GM23338 (cell line): ENCODE data around the gene TRIOBP.

ENCODE experiments used
- EZH2 ChIP-seq: fragments of 200-600 bp; sonication (generic); IDR thresholded peaks from one replicate; pipeline ENCODE4 v1.8.0; 2017; ENCODE audit warnings: antibody characterized with exemption, mild to moderate bottlenecking, low read depth; ENCODE audit not compliant: unreplicated experiment
- EZH2phosphoT487 ChIP-seq: fragments of 200-600 bp; sonication (generic); IDR thresholded peaks from one replicate; pipeline ENCODE4 v1.8.1; 2018; ENCODE audit warnings: antibody characterized with exemption; ENCODE audit not compliant: unreplicated experiment
- TF ChIP-seq, protein P1 (sequence below): IDR thresholded peaks from one replicate; pipeline ENCODE4 v1.6.1; 2018; ENCODE audit warnings: antibody characterized with exemption; ENCODE audit not compliant: unreplicated experiment

DNA sequence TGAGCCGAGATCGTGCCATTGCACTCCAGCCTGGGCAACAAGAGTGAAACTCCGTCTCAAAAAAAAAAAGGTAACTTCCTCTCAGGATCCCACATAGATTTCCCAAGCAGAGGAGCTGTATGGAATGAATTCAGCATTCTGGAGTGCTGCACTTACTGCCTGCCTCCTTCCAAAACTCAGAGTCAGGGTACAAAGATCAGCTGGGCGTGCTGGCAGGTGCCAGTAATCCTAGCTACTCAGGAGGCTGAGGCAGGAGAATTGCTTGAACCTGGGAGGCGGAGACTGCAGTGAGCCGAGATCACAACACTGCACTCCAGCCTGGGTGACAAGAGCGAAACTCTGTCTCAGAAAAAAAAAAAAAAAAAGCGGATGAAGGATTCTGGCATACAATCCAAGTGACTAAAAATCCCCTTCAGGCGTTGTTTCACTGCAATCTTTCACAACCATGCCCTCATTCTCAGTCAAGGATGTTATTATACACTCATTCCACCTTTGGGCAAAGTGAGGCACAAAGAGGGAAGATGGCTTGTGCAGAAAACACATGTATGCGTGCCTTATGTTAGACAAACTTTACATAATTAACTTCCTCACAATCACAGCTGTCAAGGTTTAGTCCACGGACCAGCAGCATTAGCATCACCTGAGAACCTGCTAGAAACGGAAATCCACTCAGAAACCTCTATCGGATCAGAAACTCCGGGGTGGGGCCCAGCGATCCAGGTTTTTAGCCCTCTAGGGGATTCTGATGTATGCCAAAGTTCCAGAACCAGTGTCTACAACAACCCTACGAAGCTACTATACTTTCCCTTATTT is 11.8 kb upstream of the TRIOBP start:
- TF ChIP-seq, protein P1, sequence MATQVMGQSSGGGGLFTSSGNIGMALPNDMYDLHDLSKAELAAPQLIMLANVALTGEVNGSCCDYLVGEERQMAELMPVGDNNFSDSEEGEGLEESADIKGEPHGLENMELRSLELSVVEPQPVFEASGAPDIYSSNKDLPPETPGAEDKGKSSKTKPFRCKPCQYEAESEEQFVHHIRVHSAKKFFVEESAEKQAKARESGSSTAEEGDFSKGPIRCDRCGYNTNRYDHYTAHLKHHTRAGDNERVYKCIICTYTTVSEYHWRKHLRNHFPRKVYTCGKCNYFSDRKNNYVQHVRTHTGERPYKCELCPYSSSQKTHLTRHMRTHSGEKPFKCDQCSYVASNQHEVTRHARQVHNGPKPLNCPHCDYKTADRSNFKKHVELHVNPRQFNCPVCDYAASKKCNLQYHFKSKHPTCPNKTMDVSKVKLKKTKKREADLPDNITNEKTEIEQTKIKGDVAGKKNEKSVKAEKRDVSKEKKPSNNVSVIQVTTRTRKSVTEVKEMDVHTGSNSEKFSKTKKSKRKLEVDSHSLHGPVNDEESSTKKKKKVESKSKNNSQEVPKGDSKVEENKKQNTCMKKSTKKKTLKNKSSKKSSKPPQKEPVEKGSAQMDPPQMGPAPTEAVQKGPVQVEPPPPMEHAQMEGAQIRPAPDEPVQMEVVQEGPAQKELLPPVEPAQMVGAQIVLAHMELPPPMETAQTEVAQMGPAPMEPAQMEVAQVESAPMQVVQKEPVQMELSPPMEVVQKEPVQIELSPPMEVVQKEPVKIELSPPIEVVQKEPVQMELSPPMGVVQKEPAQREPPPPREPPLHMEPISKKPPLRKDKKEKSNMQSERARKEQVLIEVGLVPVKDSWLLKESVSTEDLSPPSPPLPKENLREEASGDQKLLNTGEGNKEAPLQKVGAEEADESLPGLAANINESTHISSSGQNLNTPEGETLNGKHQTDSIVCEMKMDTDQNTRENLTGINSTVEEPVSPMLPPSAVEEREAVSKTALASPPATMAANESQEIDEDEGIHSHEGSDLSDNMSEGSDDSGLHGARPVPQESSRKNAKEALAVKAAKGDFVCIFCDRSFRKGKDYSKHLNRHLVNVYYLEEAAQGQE, result no peak
- no peak for TF ChIP-seq EZH2
- TF ChIP-seq EZH2phosphoT487, result no peak
